IPS-NIHi7 (cell line): ENCODE measurements around the gene ANTKMT.
"Not testable (repeated sequence)": the region's sequence is repeated elsewhere in the genome, so short reads cannot be mapped to it uniquely, and the experiment has no call there.

Experiments
- DNase-seq: peaks from one replicate; pipeline ENCODE4 v3.0.0; 2012; ENCODE audit warnings: mixed read lengths; ENCODE audit errors: extremely low spot score

ANTKMT gene

GRCh38 chr16:698911-699671 lies 21.9 kb upstream of the ANTKMT start:
- no peak for DNase-seq

GRCh38 chr16:700684-701584 lies 20.0 kb upstream of the ANTKMT start:
- DNase-seq = peak; percentile 78

GRCh38 chr16:702341-702740 lies 18.6 kb upstream of the ANTKMT start:
- DNase-seq = no peak

GRCh38 chr16:703406-703805 lies 17.5 kb upstream of the ANTKMT start:
- no peak for DNase-seq

- no peak for DNase-seq
These were observed 16.9 kb upstream of the ANTKMT start for GRCh38 chr16:704047-704446.

- DNase-seq = no peak
These were observed 16.2 kb upstream of the ANTKMT start for GRCh38 chr16:704552-705380.

GRCh38 chr16:705431-706188 lies 15.3 kb upstream of the ANTKMT start, which contains the start of gene FBXL16:
FBXL16 (minus strand) TSS chr16:705801; CDS start chr16:697405, 8,396 bp downstream.
- peak; percentile 71 for DNase-seq

- no peak for DNase-seq
These were observed 14.5 kb upstream of the ANTKMT start for GRCh38 chr16:706189-707061.

GRCh38 chr16:707062-707538 lies 13.8 kb upstream of the ANTKMT start:
- DNase-seq = no peak

GRCh38 chr16:708019-708418 lies 12.9 kb upstream of the ANTKMT start:
- no peak for DNase-seq

GRCh38 chr16:708959-709358 lies 12.0 kb upstream of the ANTKMT start:
- no peak for DNase-seq

GRCh38 chr16:709566-710499 lies 11.1 kb upstream of the ANTKMT start:
- DNase-seq = no peak

GRCh38 chr16:710500-711075 lies 10.4 kb upstream of the ANTKMT start:
- DNase-seq = no peak

GRCh38 chr16:711084-711483 lies 9.9 kb upstream of the ANTKMT start:
- DNase-seq = no peak

- peak; percentile 92 for DNase-seq
These were observed 9.2 kb upstream of the ANTKMT start for GRCh38 chr16:711548-712320.

GRCh38 chr16:712740-713250 lies 8.2 kb upstream of the ANTKMT start:
- not testable (repeated sequence) for DNase-seq

- DNase-seq = no peak
These were observed 6.9 kb upstream of the ANTKMT start for GRCh38 chr16:714079-714478.
